AG10803 (cell line): ENCODE measurements around the gene CD177.

Experiments
- DNase-seq: peaks from one replicate; pipeline ENCODE4 v3.0.0; 2010; ENCODE audit warnings: low read depth
- H3K4me3 ChIP-seq: 2 replicates; pipeline ENCODE4 v1.5.1; 2011; ENCODE audit warnings: mild to moderate bottlenecking, low read length, control low read depth
- TF ChIP-seq, protein P1 (sequence below): conservative IDR thresholded peaks from 2 replicates; pipeline ENCODE4 v1.5.1; 2011; ENCODE audit warnings: mild to moderate bottlenecking, low read length, control low read depth, inconsistent platforms

The CD177 gene

DNA sequence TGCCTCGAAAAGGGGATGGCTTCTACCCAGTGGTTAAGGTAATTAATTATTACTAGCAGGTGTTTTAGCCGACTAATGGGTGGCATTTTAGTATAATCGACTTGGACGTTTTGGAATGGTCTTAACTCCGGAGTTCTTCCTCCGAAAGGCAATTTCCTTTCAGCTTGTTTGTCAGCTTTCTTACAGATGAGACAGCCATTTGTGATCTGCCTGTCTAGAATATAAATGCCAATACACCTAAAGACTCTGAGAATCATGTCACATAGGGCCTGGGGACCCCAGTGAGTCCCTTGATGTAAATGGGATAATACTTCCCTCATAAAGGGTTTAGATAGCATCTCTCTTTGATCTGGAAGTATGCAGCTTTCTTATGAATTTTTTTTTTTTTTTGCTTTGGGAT, 42.2 kb upstream of the CD177 start:
- TF ChIP-seq, protein P1, sequence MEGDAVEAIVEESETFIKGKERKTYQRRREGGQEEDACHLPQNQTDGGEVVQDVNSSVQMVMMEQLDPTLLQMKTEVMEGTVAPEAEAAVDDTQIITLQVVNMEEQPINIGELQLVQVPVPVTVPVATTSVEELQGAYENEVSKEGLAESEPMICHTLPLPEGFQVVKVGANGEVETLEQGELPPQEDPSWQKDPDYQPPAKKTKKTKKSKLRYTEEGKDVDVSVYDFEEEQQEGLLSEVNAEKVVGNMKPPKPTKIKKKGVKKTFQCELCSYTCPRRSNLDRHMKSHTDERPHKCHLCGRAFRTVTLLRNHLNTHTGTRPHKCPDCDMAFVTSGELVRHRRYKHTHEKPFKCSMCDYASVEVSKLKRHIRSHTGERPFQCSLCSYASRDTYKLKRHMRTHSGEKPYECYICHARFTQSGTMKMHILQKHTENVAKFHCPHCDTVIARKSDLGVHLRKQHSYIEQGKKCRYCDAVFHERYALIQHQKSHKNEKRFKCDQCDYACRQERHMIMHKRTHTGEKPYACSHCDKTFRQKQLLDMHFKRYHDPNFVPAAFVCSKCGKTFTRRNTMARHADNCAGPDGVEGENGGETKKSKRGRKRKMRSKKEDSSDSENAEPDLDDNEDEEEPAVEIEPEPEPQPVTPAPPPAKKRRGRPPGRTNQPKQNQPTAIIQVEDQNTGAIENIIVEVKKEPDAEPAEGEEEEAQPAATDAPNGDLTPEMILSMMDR: no peak
- H3K4me3 ChIP-seq: no peak overlapping the region

DNA sequence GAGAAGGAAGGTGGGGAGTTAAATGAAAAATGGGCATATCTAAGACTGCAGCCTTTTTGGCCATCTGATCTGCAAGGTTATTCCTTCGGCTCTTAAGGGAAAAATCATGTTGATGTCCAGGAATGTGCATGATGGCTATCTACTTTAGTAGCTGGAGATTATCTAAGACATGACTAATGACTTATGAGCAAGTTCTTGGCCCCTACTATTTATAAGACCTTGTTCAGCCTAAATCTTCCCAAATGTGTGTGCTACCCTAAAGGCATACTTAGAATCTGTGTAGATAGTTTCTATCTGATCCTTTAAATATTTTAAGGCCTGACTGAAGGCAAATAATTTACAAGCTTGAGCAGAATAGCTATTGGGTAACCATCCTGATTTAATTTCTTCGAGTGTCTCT, 41.8 kb upstream of the CD177 start:
- H3K4me3 ChIP-seq: no peak overlapping the region
- DNase-seq: no peak
- TF ChIP-seq, protein P1: no peak

More for the DNA sequence above, 42.2 kb upstream of the CD177 start:
- DNase-seq: no peak

DNA sequence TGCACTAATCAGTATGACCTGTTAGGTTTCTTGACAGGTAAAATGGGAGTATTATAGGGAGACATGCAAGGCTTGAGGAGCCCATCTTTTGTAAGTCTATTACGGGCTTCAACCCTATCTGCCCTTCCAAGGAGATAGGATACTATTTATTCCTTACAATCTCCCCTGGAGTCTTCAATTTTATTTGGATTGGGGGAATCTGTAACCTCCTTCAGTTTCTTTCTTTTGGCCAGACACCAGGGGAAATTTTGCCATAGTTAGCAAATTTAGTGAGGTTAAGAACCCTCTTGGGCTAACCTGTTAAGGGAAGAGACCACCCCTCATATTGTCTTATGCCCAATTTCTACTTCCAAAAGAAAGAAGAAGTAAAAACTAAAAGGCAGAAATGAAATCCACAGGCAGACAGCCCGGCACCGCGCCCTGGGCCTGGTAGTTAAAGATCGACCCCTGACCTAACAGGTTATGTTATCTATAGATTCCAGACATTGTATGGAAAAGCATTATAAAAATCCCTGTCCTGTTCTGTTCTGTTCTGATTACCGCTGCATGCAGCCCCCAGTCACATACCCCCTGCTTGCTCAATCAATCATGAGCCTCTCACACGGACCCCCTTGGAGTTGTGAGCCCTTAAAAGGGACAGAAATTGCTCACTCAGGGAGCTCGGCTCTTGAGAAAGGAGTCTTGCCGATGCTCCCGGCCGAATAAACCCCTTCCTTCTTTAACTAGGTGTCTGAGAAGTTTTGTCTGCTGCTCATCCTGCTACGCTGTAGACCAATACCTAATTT, 39.6 kb upstream of the CD177 start:
- no peak for DNase-seq
- TF ChIP-seq, protein P1: no peak
- H3K4me3 ChIP-seq: no peak overlapping the region

DNA sequence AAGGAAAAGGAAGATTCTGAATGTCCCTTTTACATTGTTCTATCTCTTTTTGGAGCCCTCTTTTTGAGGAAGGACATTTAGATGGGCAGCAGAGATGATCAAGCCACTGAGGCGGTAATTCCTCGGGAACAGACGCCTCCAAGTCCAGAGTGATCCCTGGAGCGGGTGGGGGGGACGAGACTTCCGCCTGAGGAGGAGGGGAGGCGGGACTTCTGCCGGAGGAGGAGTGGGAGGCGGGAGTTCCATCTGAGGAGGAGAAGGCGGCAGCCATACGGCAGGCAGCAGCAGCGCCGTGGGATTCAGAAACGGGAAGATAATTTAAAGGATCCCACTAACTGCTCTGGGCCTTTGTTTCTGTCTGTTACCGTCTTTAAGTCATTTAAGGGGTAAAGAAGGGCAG, 37.6 kb upstream of the CD177 start:
- no peak overlapping the region for H3K4me3 ChIP-seq
- no peak for DNase-seq
- TF ChIP-seq, protein P1: no peak

DNA sequence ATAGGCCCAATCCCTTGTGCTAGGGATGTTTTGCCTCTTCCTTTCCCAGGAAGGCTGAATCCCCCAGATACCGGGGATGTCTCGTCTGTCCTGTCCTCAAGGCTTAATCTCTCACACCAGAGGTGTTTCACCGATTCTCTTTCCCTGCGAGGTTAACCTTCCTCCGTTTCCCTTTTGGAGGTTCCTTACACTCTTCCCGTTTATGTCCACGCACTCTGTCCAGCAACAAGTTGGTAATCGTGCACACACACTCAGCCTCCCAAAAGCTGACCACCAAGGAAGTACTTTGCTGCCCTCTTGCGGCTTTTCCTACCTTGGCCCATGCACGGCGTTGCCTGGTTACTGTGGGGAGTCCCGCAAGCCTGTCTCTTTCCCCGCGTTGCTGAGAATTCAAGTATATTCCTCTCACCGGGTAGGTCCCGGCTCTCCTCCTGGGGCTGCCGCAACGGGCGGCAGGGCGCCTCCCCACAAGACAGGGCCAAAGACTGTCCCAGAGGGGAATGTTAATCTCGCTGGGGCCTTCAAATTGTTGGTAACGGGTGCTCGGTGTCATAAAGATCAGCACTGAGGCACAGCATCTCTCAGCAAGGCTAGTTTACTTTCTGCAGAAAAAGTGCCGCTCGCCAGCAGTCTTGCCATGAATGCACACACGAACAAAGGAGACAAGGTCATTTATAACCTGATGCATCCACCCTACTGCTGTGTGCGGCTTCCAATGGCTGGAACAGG, 36.7 kb upstream of the CD177 start:
- no peak overlapping the region for H3K4me3 ChIP-seq
- peak; percentile 40 for DNase-seq

DNA sequence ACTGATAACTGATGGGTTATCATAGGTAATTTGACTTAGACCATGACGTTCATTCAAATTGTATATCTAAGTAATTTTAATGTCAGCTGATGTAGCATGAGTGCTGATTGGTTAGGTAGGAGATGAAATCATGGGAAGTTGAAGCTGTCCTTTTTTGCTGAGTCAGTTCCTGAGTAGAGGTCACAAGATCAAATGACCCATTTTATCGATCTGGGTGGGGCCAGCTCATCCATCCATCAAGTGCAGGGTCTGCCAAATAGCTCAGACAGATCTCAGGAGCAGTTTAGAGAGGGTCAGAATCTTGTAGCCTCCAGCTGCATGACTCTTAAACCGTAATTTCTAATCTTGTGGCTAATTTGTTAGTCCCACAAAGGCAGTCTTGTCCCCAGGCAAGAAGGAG, 35.3 kb upstream of the CD177 start:
- no peak for DNase-seq
- H3K4me3 ChIP-seq: no peak overlapping the region
- TF ChIP-seq, protein P1: no peak

More for the DNA sequence above, 36.7 kb upstream of the CD177 start:
- TF ChIP-seq, protein P1: peak; percentile 51

DNA sequence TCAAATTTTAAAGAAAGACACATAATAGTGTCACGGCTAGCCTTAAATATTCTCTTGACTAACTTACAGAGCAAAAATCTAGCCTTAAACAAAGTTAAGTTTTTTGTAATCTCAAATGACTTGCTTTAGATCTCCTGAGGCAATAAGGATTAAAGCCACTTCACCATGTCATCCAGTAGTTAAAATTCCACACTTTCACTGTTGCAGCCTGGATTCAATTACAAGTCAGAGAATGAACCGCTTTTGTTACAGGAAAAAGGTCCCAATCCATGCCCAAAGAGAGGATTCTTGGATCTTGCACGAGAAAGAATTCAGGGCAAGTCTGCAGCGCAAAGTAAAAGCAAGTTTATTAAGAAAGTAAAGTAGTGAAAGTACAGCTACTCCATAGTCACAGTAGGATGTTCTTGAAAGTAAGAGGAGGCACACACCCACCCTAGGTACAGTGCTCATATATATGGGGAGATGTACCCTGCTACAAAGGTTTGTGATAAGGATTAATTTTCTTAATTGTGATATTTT, 34.6 kb upstream of the CD177 start:
- no peak overlapping the region for H3K4me3 ChIP-seq
- DNase-seq: peak; percentile 15
- TF ChIP-seq, protein P1: no peak
